ENCODE measurements around the gene DIO3. TPM values are rescaled to one million over a fixed set of nuclear protein-coding genes. Genes with fewer than 3 reads are reported as not detected.

Gene DIO3
- total RNA-seq, 1 experiment from 2014 or later, result not detected

DNA sequence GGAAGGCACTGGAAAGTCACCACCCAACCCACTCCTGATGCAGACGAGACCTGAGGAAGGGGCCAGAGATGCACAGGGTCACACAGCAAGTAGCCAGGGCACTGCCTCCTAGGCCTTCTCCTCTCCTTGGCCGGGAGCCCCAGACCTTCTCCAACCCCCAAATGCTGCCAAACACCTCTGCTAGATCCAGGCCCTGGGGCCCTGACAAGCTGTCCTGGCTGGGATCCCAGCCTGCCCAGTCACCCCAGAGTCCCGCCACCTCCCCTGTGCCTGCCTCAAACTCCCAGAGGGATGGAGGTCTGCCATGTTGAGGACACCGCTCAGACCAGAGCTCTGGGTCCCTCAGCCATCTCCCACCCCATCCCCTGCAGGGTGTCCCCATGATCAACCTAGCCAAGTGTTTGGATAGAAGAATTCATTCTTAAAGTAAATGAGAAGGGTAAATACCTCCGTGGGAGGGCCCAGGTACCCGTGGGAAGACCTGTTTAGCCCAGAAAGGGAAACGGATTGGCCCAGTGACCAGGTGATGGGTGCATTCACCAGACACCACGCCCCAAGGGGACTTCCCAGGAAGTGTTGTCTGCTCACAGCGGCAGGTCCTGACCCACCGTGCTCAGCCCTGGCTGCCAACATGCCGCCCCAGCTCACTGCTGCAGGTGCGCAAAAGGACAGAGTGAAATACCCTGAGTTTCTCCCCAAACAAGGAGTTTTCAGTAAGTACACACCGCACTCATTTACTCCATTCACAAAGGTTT is 4.6 kb upstream of the DIO3 start:
- peaks cover 3% of the 10 kb centered on the region for H3K9me3 ChIP-seq (ENCODE audit: control insufficient read depth, low read depth, low read length)
- no peak for TF ChIP-seq CTCF (conservative IDR thresholded peaks at IDR 0.05)
- no peak overlapping the region for H3K18ac ChIP-seq (ENCODE audit: insufficient read length, low read depth, low read length)
- H3K27me3 Mint-ChIP-seq (ENCODE audit: low read depth), result peaks cover 81% of the 10 kb centered on the region
- no peaks in the 10 kb centered on the region for H3K4me1 ChIP-seq (ENCODE audit: insufficient read depth, low read length)
- no peak overlapping the region for H2BK20ac ChIP-seq (ENCODE audit: low read depth, low read length, poor library complexity, severe bottlenecking)
- no peak overlapping the region for H3K56ac ChIP-seq (ENCODE audit: insufficient read length, low read depth, low read length)
- no peak overlapping the region for H3K27ac ChIP-seq (ENCODE audit: insufficient read length, low read depth, low read length)
- no peak overlapping the region for H4K91ac ChIP-seq (ENCODE audit: insufficient read length, low read depth, low read length)
- H3K14ac ChIP-seq (ENCODE audit: insufficient read depth, low read length), result 0 out of 2 replicates have a peak overlapping the region, but pooled peaks have one; percentile 31
- H3K4me3 Mint-ChIP-seq, result no peak overlapping the region
- no peak for DNase-seq
- H2AK5ac ChIP-seq (ENCODE audit: insufficient read length, low read length), result no peak overlapping the region
- H3T11ph ChIP-seq (ENCODE audit: low read length), result no peak overlapping the region
- no peak overlapping the region for H2BK15ac ChIP-seq (ENCODE audit: low read depth, low read length)
- peaks cover 0 to 2% (median under 1%) of the 10 kb centered on the region in 3 experiments; a peak in 2 of 7 replicates for H3K36me3 Mint-ChIP-seq (ENCODE audit: insufficient read depth in 1 of 3, low read depth in 3 of 3)
- H2BK5ac ChIP-seq (ENCODE audit: insufficient read length, low read length), result no peak overlapping the region
- no peak overlapping the region for H3K4ac ChIP-seq (ENCODE audit: low read depth, low read length)
- peaks cover 28% of the 10 kb centered on the region for H3K27me3 ChIP-seq (ENCODE audit: insufficient read depth, low read length)
- WGBS (ENCODE audit: extremely low coverage, insufficient read length, low lambda C conversion rate), result no CpG with 5 or more reads among the region's 13 CpGs
- no peaks in the 10 kb centered on the region for H4K20me1 ChIP-seq (ENCODE audit: control insufficient read depth, insufficient read depth, insufficient read length)
- H4K5ac ChIP-seq (ENCODE audit: insufficient read length, low read depth, low read length), result no peak overlapping the region
- no peak overlapping the region for H2BK12ac ChIP-seq (ENCODE audit: insufficient read length, low read depth, low read length)
- H2AFZ ChIP-seq (ENCODE audit: low read length), result no peak overlapping the region
- H2BK120ac ChIP-seq (ENCODE audit: low read depth, low read length, poor library complexity, severe bottlenecking), result no peak overlapping the region
- no peaks in the 10 kb centered on the region for H3K23me2 ChIP-seq (ENCODE audit: insufficient read length, low read depth, low read length, poor library complexity, severe bottlenecking)
- H3K9me3 Mint-ChIP-seq, result peaks cover 4 to 6% of the 10 kb centered on the region in 2 experiments; a peak in 3 of 5 replicates
- H3K4me1 Mint-ChIP-seq, result no peaks in the 10 kb centered on the region
- no peak overlapping the region for H3K9ac ChIP-seq (ENCODE audit: extremely low read depth, insufficient read length, low read length)
- no peak overlapping the region for H3K27ac Mint-ChIP-seq
- H3K79me1 ChIP-seq (ENCODE audit: insufficient read depth, low read depth, low read length, poor library complexity, severe bottlenecking), result no peaks in the 10 kb centered on the region
- no peaks in the 10 kb centered on the region for H3K79me2 ChIP-seq (ENCODE audit: insufficient read depth, low read length)
- no peak overlapping the region for H3K4me2 ChIP-seq (ENCODE audit: insufficient read depth, insufficient read length, low read length)
- H4K8ac ChIP-seq (replicated peaks; ENCODE audit: insufficient read length, low read depth, low read length), result no peak overlapping the region
- no peak overlapping the region for H3K23ac ChIP-seq (ENCODE audit: insufficient read length, low read depth, low read length)

Measured in H9 (cell line).